Tibial nerve (tissue), 4 donors: ENCODE measurements around the gene FAP. TPM values are rescaled to one million over a fixed set of nuclear protein-coding genes. Genes with fewer than 3 reads are reported as not detected.

Source experiments
- DNase-seq, 2 donors: peaks; one replicate each; pipeline ENCODE4 v3.0.0-alpha.2; 2019; ENCODE audit warnings: low spot score in 2 of 2
- H3K27ac ChIP-seq, 4 donors: fragments of 200-600 bp; sonication (generic) in 3 of 4; one replicate each; pipeline ENCODE4 v1.5.1; 2017 to 2019; ENCODE audit warnings: mild to moderate bottlenecking in 1 of 4
- H3K27me3 ChIP-seq, 2 donors: fragments of 200-600 bp; sonication (generic) in 1 of 2; one replicate each; pipeline versions ENCODE4 v1.5.1 to v1.6.0; 2017 to 2019
- H3K36me3 ChIP-seq, 3 donors: fragments of 200-600 bp; sonication (generic); one replicate each; pipeline ENCODE4 v1.5.1; 2018 to 2019
- H3K4me1 ChIP-seq, 4 donors: fragments of 200-600 bp; sonication (generic) in 3 of 4; one replicate each; pipeline ENCODE4 v1.5.1; 2017 to 2019
- H3K4me3 ChIP-seq, 4 donors: fragments of 200-600 bp; sonication (generic) in 3 of 4; one replicate each; pipeline ENCODE4 v1.5.1; 2017 to 2019; ENCODE audit warnings: mild to moderate bottlenecking in 1 of 4, moderate library complexity in 1 of 4
- H3K9me3 ChIP-seq, 4 donors: fragments of 200-600 bp; sonication (generic) in 3 of 4; one replicate each; pipeline ENCODE4 v1.5.1; 2017 to 2019
- EP300 ChIP-seq, 2 donors: sonication (generic); formaldehyde crosslinking; IDR thresholded peaks; one replicate each; pipeline ENCODE4 v1.6.1; 2017; ENCODE audit warnings: antibody characterized with exemption in 2 of 2, mild to moderate bottlenecking in 1 of 2
- POLR2A ChIP-seq, 2 donors: fragments of 450-650 bp; IDR thresholded peaks; one replicate each; pipeline ENCODE4 v1.6.1; 2017; ENCODE audit warnings: antibody characterized with exemption in 2 of 2, mild to moderate bottlenecking in 2 of 2, moderate library complexity in 2 of 2
- WGBS, 2 donors: methylation state at CpG; one replicate each; pipeline ENCODE4 v1.1.5; 2018; 5-methylcytosine and 5-hydroxymethylcytosine counted together
- total RNA-seq, 4 donors: library from RNA; depleted of rRNA; stranded (reverse); fragments of >200 nt; gene quantifications; one replicate each; pipeline ENCODE4 v1.1.0, GENCODE V29; 2016
- TF ChIP-seq, protein P1 (sequence below), 5 experiments: fragments of 200-600 bp in 3 of 5; fragments of 450-650 bp in 2 of 5; sonication (generic) in 3 of 5; IDR thresholded peaks; one replicate each; pipeline ENCODE4 v1.5.1; 2016 to 2019; ENCODE audit warnings: antibody characterized with exemption in 5 of 5, mild to moderate bottlenecking in 3 of 5, moderate library complexity in 2 of 5

FAP gene
- total RNA-seq, 4 donors from 2014 or later, result 2.0 to 12.0 (median 5.6) TPM

GRCh38 chr2:162153608-162154224 lies 89.5 kb downstream of the FAP start:
- Histone ChIP-seq H3K4me1 (no peaks in the 10 kb centered on the region), H3K27me3 (no peaks in the 10 kb centered on the region), H3K27ac (no peak overlapping the region), H3K36me3 (no peaks in the 10 kb centered on the region), H3K4me3 (no peak overlapping the region), H3K9me3 (no peaks in the 10 kb centered on the region)
- TF ChIP-seq, protein P1, sequence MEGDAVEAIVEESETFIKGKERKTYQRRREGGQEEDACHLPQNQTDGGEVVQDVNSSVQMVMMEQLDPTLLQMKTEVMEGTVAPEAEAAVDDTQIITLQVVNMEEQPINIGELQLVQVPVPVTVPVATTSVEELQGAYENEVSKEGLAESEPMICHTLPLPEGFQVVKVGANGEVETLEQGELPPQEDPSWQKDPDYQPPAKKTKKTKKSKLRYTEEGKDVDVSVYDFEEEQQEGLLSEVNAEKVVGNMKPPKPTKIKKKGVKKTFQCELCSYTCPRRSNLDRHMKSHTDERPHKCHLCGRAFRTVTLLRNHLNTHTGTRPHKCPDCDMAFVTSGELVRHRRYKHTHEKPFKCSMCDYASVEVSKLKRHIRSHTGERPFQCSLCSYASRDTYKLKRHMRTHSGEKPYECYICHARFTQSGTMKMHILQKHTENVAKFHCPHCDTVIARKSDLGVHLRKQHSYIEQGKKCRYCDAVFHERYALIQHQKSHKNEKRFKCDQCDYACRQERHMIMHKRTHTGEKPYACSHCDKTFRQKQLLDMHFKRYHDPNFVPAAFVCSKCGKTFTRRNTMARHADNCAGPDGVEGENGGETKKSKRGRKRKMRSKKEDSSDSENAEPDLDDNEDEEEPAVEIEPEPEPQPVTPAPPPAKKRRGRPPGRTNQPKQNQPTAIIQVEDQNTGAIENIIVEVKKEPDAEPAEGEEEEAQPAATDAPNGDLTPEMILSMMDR (IDR thresholded peaks at IDR 0.05), result peak in 4 of 5 experiments; percentile 19 to 41 (median 26)
- no peak for TF ChIP-seq EP300 (IDR thresholded peaks at IDR 0.05)
- 6 to 8% methylated on average over 5 of the region's 5 CpGs for WGBS, 2 donors
- peak; percentile 16 to 70 for DNase-seq

DNA sequence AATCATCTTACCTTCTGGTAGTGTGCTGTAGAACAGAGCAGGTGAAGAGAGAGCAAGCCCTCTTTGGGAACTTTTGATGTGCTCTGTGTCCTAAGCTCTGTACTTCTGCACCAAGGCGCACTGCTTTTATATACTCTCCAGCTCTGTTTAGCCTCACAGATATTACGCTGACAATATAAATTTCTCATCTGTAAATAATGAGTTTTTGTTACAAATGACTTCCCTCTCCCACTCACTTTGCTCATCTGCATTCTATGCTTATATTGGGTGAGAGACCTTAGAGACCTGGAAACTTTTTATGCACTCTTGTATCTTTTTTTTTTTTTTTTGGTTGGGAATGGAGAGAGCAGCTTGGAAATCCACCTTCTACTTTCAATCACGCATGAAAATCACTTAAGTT lies 91.1 kb downstream of the FAP start, which contains the start of gene GCG:
Gene GCG (minus strand): TSS at position 101 of the 400 bp plus-strand sequence. CDS start 3,069 bp downstream, outside the sequence.
- DNase-seq, result no peak
- H3K27me3 ChIP-seq, result no peaks in the 10 kb centered on the region
- H3K36me3 ChIP-seq, result no peaks in the 10 kb centered on the region
- H3K27ac ChIP-seq, result no peak within 1 kb of the TSS
- no peak for TF ChIP-seq POLR2A (IDR thresholded peaks at IDR 0.05)
- TF ChIP-seq, protein P1 (IDR thresholded peaks at IDR 0.05), result no peak
- TF ChIP-seq EP300 (IDR thresholded peaks at IDR 0.05), result no peak
- H3K9me3 ChIP-seq, result no peaks in the 10 kb centered on the region
- no peak within 1 kb of the TSS for H3K4me3 ChIP-seq
- WGBS, 2 donors, result 81 to 86% methylated on average over 3 of the region's 3 CpGs
- no peaks in the 10 kb centered on the region for H3K4me1 ChIP-seq

- Histone ChIP-seq H3K36me3 (no peaks in the 10 kb centered on the region), H3K4me1 (no peaks in the 10 kb centered on the region), H3K9me3 (no peaks in the 10 kb centered on the region), H3K4me3 (no peak overlapping the region), H3K27me3 (no peaks in the 10 kb centered on the region), H3K27ac (no peak overlapping the region)
- TF ChIP-seq EP300 (IDR thresholded peaks at IDR 0.05) (no peak), POLR2A (IDR thresholded peaks at IDR 0.05) (no peak)
- TF ChIP-seq, protein P1 (IDR thresholded peaks at IDR 0.05), result no peak
- DNase-seq, result no peak
- WGBS, 2 donors, result 83 to 91% methylated on average over 8 of the region's 8 CpGs
Measured at GRCh38 chr2:162149940-162150339, 93.3 kb downstream of the FAP start.

DNA sequence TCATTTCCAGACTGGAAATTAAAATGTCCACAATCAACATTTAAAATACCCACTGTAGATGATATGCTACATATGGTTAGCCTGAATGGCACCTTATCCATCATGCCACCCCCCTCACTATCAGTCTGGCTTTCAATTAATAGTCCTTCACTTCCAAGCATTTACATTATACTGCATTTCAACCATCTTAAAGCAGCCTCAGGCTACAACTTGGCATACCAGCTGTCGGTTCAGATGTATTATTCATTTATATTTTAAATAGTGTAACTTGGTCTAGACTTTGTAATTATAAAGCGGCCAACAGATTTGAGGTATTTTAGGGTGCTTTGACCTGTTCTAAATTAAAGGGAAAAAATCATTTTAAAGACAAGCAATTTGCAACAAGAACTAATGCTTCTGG lies 93.8 kb downstream of the FAP start:
- DNase-seq, result no peak
- 73 to 74% methylated on average over 2 of the region's 2 CpGs for WGBS, 2 donors
- Histone ChIP-seq H3K27me3 (no peaks in the 10 kb centered on the region), H3K4me3 (no peak overlapping the region), H3K4me1 (no peaks in the 10 kb centered on the region), H3K27ac (no peak overlapping the region), H3K36me3 (no peaks in the 10 kb centered on the region), H3K9me3 (no peaks in the 10 kb centered on the region)
- no peak for TF ChIP-seq POLR2A (IDR thresholded peaks at IDR 0.05)
- TF ChIP-seq EP300 (IDR thresholded peaks at IDR 0.05), result no peak
- TF ChIP-seq, protein P1 (IDR thresholded peaks at IDR 0.05), result no peak

GRCh38 chr2:162148956-162149355 lies 94.3 kb downstream of the FAP start:
- DNase-seq, result no peak
- Histone ChIP-seq H3K9me3 (no peaks in the 10 kb centered on the region), H3K36me3 (no peaks in the 10 kb centered on the region), H3K4me1 (no peaks in the 10 kb centered on the region), H3K27ac (no peak overlapping the region), H3K4me3 (no peak overlapping the region), H3K27me3 (no peaks in the 10 kb centered on the region)
- WGBS, 2 donors, result 56 to 62% methylated on average over 3 of the region's 3 CpGs
- no peak for TF ChIP-seq POLR2A (IDR thresholded peaks at IDR 0.05)
- TF ChIP-seq, protein P1 (IDR thresholded peaks at IDR 0.05), result no peak
- no peak for TF ChIP-seq EP300 (IDR thresholded peaks at IDR 0.05)
